Heart left ventricle (tissue), 13 donors: ENCODE data around the gene YWHAQ.

Source experiments
- POLR2A ChIP-seq, 2 donors: fragments of 450-650 bp; IDR thresholded peaks; one replicate each; pipeline ENCODE4 v1.6.1; 2017; ENCODE audit warnings: antibody characterized with exemption in 2 of 2, mild to moderate bottlenecking in 2 of 2, moderate library complexity in 2 of 2
- TF ChIP-seq, protein P1 (sequence below), 12 donors: fragments of 200-600 bp; sonication (generic) in 4 of 12; IDR thresholded peaks; one replicate each; pipeline versions ENCODE4 v1.5.0 to v1.8.0; 2018 to 2022; ENCODE audit warnings: antibody characterized with exemption in 12 of 12, mild to moderate bottlenecking in 5 of 12
- donor health status: ischemic (EF 13 %, LVEDD 7.1; RV severe dilation, severe dysfunction).
- donor health status: DM: no; HTN: yes; CAD: no.
- donor health status: DM: no; HTN: no; CAD: no.
- donor health status: ischemic (EF 25% LVEDD 6.9; RV normal size, moderate dysfunction).
- donor health status: ischemic (EF 25% LVEDD 5.7; RV mildly dilated, moderate dysfunction).
- donor health status: ischemic (EF 35%, LVEDD 5.7; RV mildly dilated, moderate dysfunction).
- donor health status: nonischemic (EF 11% LVEDD 7.7; RV severe dilation, severe dysfunction).
- donor health status: DM: yes; HTN: yes; CAD: no.
- donor health status: PGD.
- donor health status: ischemic (EF 29% LVEDD 5.4; RV normal size, mild dysfunction).
- donor health status: nonischemic (EF 23%, LVEDD 6.1; RV moderate dilation, normal function).

DNA sequence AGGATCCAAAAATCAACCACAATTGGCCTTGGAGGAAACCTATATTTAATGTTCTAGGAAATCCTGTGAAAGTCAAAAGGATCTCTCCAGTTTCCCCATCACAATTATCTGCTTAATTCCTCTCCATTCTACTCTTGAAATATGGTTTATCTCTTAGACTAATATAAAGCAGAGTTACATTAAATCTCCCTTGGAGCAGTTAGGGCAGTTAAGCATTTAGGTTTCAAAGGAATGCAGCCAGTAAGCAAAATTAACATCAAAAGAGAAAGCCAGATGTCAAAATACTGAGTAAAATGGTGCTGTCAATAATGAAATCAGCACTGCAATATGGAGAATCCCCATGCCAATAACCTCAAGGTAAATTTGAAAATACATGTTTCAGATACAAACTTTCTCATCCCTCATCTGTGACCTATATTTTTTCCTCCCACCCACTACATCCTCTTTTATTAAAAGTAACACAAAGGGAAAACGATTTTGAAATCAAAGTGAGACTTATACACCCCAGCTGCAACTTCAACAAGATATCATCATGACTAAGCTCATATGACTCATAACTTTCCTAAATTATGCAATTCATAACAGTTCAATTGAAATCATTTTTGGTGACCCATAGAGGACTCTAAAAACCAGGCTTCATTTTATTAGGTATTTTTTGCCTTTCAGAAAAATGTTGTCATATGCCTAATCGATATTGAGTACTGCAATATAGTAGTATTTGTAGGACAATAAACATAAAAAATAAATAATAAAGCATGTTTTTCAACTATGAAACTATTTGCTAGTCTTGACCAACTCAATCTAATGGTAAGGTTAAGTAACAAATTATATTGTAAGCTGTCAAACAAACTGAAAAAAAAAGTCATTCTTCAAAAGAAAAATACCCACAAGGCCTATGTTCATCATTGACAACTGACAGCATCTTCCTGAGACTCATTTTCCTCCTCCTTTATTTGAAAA lies 78.3 kb downstream of the YWHAQ start:
- TF ChIP-seq, protein P1, sequence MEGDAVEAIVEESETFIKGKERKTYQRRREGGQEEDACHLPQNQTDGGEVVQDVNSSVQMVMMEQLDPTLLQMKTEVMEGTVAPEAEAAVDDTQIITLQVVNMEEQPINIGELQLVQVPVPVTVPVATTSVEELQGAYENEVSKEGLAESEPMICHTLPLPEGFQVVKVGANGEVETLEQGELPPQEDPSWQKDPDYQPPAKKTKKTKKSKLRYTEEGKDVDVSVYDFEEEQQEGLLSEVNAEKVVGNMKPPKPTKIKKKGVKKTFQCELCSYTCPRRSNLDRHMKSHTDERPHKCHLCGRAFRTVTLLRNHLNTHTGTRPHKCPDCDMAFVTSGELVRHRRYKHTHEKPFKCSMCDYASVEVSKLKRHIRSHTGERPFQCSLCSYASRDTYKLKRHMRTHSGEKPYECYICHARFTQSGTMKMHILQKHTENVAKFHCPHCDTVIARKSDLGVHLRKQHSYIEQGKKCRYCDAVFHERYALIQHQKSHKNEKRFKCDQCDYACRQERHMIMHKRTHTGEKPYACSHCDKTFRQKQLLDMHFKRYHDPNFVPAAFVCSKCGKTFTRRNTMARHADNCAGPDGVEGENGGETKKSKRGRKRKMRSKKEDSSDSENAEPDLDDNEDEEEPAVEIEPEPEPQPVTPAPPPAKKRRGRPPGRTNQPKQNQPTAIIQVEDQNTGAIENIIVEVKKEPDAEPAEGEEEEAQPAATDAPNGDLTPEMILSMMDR (IDR thresholded peaks at IDR 0.05) = no peak
- no peak for TF ChIP-seq POLR2A (IDR thresholded peaks at IDR 0.05)
